Activated CD8-positive, alpha-beta memory T cell treated with anti-CD3 and anti-CD28 coated beads, Interleukin-2, amount 50 U/mL, for 24 hours (primary cell): ENCODE results near the gene HAUS7.

Source experiments
- DNase-seq: peaks from one replicate; pipeline ENCODE4 v3.0.0-alpha.2; 2020; ENCODE audit errors: extremely low read depth

The HAUS7 gene

GRCh38 chrX:153439977-153440376 is 30.4 kb downstream of the HAUS7 start:
- DNase-seq = no peak

- no peak for DNase-seq
Measured at GRCh38 chrX:153438532-153438931, 31.8 kb downstream of the HAUS7 start.

- DNase-seq = no peak
Measured at GRCh38 chrX:153435845-153436244, 34.5 kb downstream of the HAUS7 start.

- DNase-seq = no peak
Measured at GRCh38 chrX:153434801-153435200, 35.6 kb downstream of the HAUS7 start.

GRCh38 chrX:153433781-153434285 is 36.5 kb downstream of the HAUS7 start:
- no peak for DNase-seq

- no peak for DNase-seq
Measured at GRCh38 chrX:153433161-153433680, 37.2 kb downstream of the HAUS7 start.

- no peak for DNase-seq
Measured at GRCh38 chrX:153430796-153431195, 39.6 kb downstream of the HAUS7 start.

GRCh38 chrX:153426204-153426603 is 44.2 kb downstream of the HAUS7 start:
- no peak for DNase-seq

GRCh38 chrX:153423652-153424051 is 46.7 kb downstream of the HAUS7 start:
- no peak for DNase-seq

GRCh38 chrX:153421856-153422255 is 48.5 kb downstream of the HAUS7 start:
- DNase-seq = no peak

- DNase-seq = no peak
Measured at GRCh38 chrX:153420851-153421599, 49.4 kb downstream of the HAUS7 start.

GRCh38 chrX:153417637-153418036 is 52.7 kb downstream of the HAUS7 start:
- DNase-seq = no peak

- no peak for DNase-seq
Measured at GRCh38 chrX:153416781-153417450, 53.5 kb downstream of the HAUS7 start.

- DNase-seq = no peak
Measured at GRCh38 chrX:153414856-153415510, 55.4 kb downstream of the HAUS7 start.

GRCh38 chrX:153413731-153414130 is 56.6 kb downstream of the HAUS7 start:
- no peak for DNase-seq

GRCh38 chrX:153412746-153413720 is 57.3 kb downstream of the HAUS7 start:
- no peak for DNase-seq

GRCh38 chrX:153411988-153412574 is 58.3 kb downstream of the HAUS7 start:
- no peak for DNase-seq

GRCh38 chrX:153411255-153411987 is 59.0 kb downstream of the HAUS7 start, which contains the start of gene ZFP92:
TSS of gene ZFP92 (plus strand) at chrX:153411472. CDS start at chrX:153418323, 6,851 bp downstream.
- no peak for DNase-seq

GRCh38 chrX:153410888-153411254 is 59.5 kb downstream of the HAUS7 start:
- DNase-seq = no peak

- DNase-seq = no peak
Measured at GRCh38 chrX:153410373-153410772, 60.0 kb downstream of the HAUS7 start.
